Measurements from ENCODE around the gene TMEM131. TPM values are rescaled to one million over a fixed set of nuclear protein-coding genes. Genes with fewer than 3 reads are reported as not detected.
A peak's percentile ranks its signal among the peaks of the same experiment; 100 is the strongest.

TMEM131 gene
- total RNA-seq, 1 donor from 2014 or later: 28.9 TPM

GRCh38 chr2:97724501-97724900 lies 271.2 kb downstream of the TMEM131 start:
- peaks cover 6% of the 10 kb centered on the region for H3K27me3 ChIP-seq (ENCODE audit: low read depth)
- TF ChIP-seq CTCF (IDR thresholded peaks at IDR 0.05; ENCODE audit: borderline replicate concordance): no peak
- no peaks in the 10 kb centered on the region for H3K36me3 ChIP-seq
- H3K4me1 ChIP-seq: peaks cover 37% of the 10 kb centered on the region
- no peak overlapping the region for H3K27ac ChIP-seq (replicated peaks)
- no peaks in the 10 kb centered on the region for H3K9me3 ChIP-seq (replicated peaks)
- DNase-seq: no peak
- intact Hi-C loops (cut with micrococcal nuclease): no loop called here
- H3K4me3 ChIP-seq: no peak overlapping the region

- no peak for TF ChIP-seq CTCF (IDR thresholded peaks at IDR 0.05; ENCODE audit: borderline replicate concordance)
- intact Hi-C loops (cut with micrococcal nuclease): no loop called here
- no peak overlapping the region for H3K27ac ChIP-seq (replicated peaks)
Measured at GRCh38 chr2:97724073-97724410, 271.7 kb downstream of the TMEM131 start.

GRCh38 chr2:97723156-97724072 lies 272.3 kb downstream of the TMEM131 start:
- intact Hi-C loops (cut with micrococcal nuclease): no loop called here
- DNase-seq: peak; percentile 11
- no peak overlapping the region for H3K4me3 ChIP-seq
- H3K27ac ChIP-seq (replicated peaks): no peak overlapping the region
- H3K27me3 ChIP-seq (ENCODE audit: low read depth): peaks cover 6% of the 10 kb centered on the region
- no peaks in the 10 kb centered on the region for H3K36me3 ChIP-seq
- H3K4me1 ChIP-seq: peaks cover 37% of the 10 kb centered on the region
- TF ChIP-seq CTCF (IDR thresholded peaks at IDR 0.05; ENCODE audit: borderline replicate concordance): no peak
- H3K9me3 ChIP-seq (replicated peaks): no peaks in the 10 kb centered on the region

More at GRCh38 chr2:97724073-97724410, 271.7 kb downstream of the TMEM131 start:
- no peaks in the 10 kb centered on the region for H3K36me3 ChIP-seq
- H3K9me3 ChIP-seq (replicated peaks): no peaks in the 10 kb centered on the region
- no peak overlapping the region for H3K4me3 ChIP-seq
- H3K4me1 ChIP-seq: peaks cover 37% of the 10 kb centered on the region
- H3K27me3 ChIP-seq (ENCODE audit: low read depth): peaks cover 6% of the 10 kb centered on the region
- no peak for DNase-seq

- Histone ChIP-seq H3K27ac (replicated peaks) (no peak overlapping the region), H3K27me3 (ENCODE audit: low read depth) (peaks cover 6% of the 10 kb centered on the region), H3K4me1 (peaks cover 25% of the 10 kb centered on the region), H3K4me3 (no peak overlapping the region), H3K9me3 (replicated peaks) (no peaks in the 10 kb centered on the region), H3K36me3 (no peaks in the 10 kb centered on the region)
- no peak for TF ChIP-seq CTCF (IDR thresholded peaks at IDR 0.05; ENCODE audit: borderline replicate concordance)
- DNase-seq: no peak
- intact Hi-C loops (cut with micrococcal nuclease): no loop called here
Measured at GRCh38 chr2:97722227-97722626, 273.5 kb downstream of the TMEM131 start.

- TF ChIP-seq CTCF (IDR thresholded peaks at IDR 0.05; ENCODE audit: borderline replicate concordance): no peak
- intact Hi-C loops (cut with micrococcal nuclease): no loop called here
- H3K4me1 ChIP-seq: peaks cover 10% of the 10 kb centered on the region
- no peaks in the 10 kb centered on the region for H3K36me3 ChIP-seq
- H3K27ac ChIP-seq (replicated peaks): no peak overlapping the region
- H3K27me3 ChIP-seq (ENCODE audit: low read depth): peaks cover 6% of the 10 kb centered on the region
- no peak for DNase-seq
- H3K4me3 ChIP-seq: no peak overlapping the region
- H3K9me3 ChIP-seq (replicated peaks): no peaks in the 10 kb centered on the region
Measured at GRCh38 chr2:97720746-97721145, 275.0 kb downstream of the TMEM131 start.

All from left ventricle myocardium inferior (tissue), 1 donor.